IMR-90 (cell line): ENCODE measurements around the gene DYNC2H1. TPM values are rescaled to one million over a fixed set of nuclear protein-coding genes. Genes with fewer than 3 reads are reported as not detected.

Experiments
- ATAC-seq: fragments of 200-7000 bp; cut with Tn5 transposase; 2 replicates; pipeline ENCODE4 v1.9.1; 2020; ENCODE audit warnings: low read depth, mild to moderate bottlenecking, moderate library complexity
- BruUV-seq: library from RNA; stranded (reverse); fragments of 400-500 nt; replicated peaks from 2 replicates; lab custom pipeline; 2021; lab: Mats Ljungman, UMichigan
- CTCF ChIA-PET: fragments of 300-600 bp; formaldehyde crosslinking; extraction: SDS; loops from one replicate; lab custom pipeline; 2021; ENCODE audit warnings: antibody characterized with exemption; lab: Yijun Ruan, JAX
- POLR2A ChIA-PET: fragments of 300-600 bp; sonication (Branson Sonifier 250); formaldehyde crosslinking; loops from one replicate; lab custom pipeline; 2022; ENCODE audit warnings: antibody characterized with exemption; ENCODE audit not compliant: unreplicated experiment; lab: Charles Lee
- DNase-seq: peaks from one replicate; pipeline ENCODE4 v3.0.0; 2013
- H2AFZ ChIP-seq: replicated peaks from 2 replicates; pipeline ENCODE3; 2013; ENCODE audit warnings: low read length, mild to moderate bottlenecking; ENCODE audit not compliant: poor library complexity
- H2AK5ac ChIP-seq: 2 replicates; pipeline ENCODE4 v1.6.1; 2013; ENCODE audit warnings: low read depth, low read length, inconsistent platforms
- H2AK9ac ChIP-seq: replicated peaks from 2 replicates; pipeline ENCODE3; 2013; ENCODE audit warnings: mild to moderate bottlenecking, low read depth, low read length, moderate library complexity; ENCODE audit not compliant: poor library complexity
- H2BK120ac ChIP-seq: 2 replicates; pipeline ENCODE4 v1.6.1; 2013; ENCODE audit warnings: low read depth, low read length, inconsistent platforms
- H2BK15ac ChIP-seq: 3 replicates; pipeline ENCODE4 v1.6.1; 2013; ENCODE audit warnings: low read depth, low read length, inconsistent platforms
- H2BK20ac ChIP-seq: 2 replicates; pipeline ENCODE4 v1.6.1; 2013; ENCODE audit warnings: low read depth, mild to moderate bottlenecking, inconsistent platforms, low read length, moderate library complexity
- H2BK5ac ChIP-seq: 2 replicates; pipeline ENCODE4 v1.6.1; 2013; ENCODE audit warnings: mild to moderate bottlenecking, low read depth, low read length, inconsistent platforms; ENCODE audit not compliant: poor library complexity, severe bottlenecking
- H3K14ac ChIP-seq: replicated peaks from 2 replicates; pipeline ENCODE4 v1.6.1; 2013; ENCODE audit warnings: low read depth, low read length, inconsistent platforms
- H3K18ac ChIP-seq: 2 replicates; pipeline ENCODE4 v1.6.1; 2013; ENCODE audit warnings: low read depth, low read length, control low read depth
- H3K23ac ChIP-seq: 2 replicates; pipeline ENCODE4 v1.6.1; 2013; ENCODE audit warnings: low read depth, low read length, inconsistent platforms
- H3K27ac ChIP-seq: 2 replicates; pipeline ENCODE4 v1.5.1; 2013; ENCODE audit warnings: mild to moderate bottlenecking, control low read depth, low read length; ENCODE audit not compliant: insufficient read depth
- H3K27me3 ChIP-seq: 2 replicates; pipeline ENCODE4 v1.6.1; 2013; ENCODE audit warnings: low read length; ENCODE audit not compliant: control insufficient read depth, insufficient read depth
- H3K36me3 ChIP-seq: 2 replicates; pipeline ENCODE4 v1.6.1; 2013; ENCODE audit warnings: low read length, mixed read lengths; ENCODE audit not compliant: control insufficient read depth, insufficient read depth
- H3K4ac ChIP-seq: 2 replicates; pipeline ENCODE4 v1.6.1; 2013; ENCODE audit warnings: low read depth, low read length, inconsistent platforms
- H3K4me1 ChIP-seq: 2 replicates; pipeline ENCODE4 v1.6.1; 2013; ENCODE audit warnings: low read length, mixed read lengths; ENCODE audit not compliant: control insufficient read depth, insufficient read depth
- H3K4me2 ChIP-seq: 2 replicates; pipeline ENCODE4 v1.6.1; 2013; ENCODE audit warnings: low read depth, mild to moderate bottlenecking, control low read depth, low read length, moderate library complexity
- H3K4me3 ChIP-seq: 2 replicates; pipeline ENCODE4 v1.5.1; 2013; ENCODE audit warnings: low read depth, mild to moderate bottlenecking, control low read depth, low read length, moderate library complexity; ENCODE audit not compliant: insufficient read depth
- H3K56ac ChIP-seq: 2 replicates; pipeline ENCODE4 v1.6.1; 2013; ENCODE audit warnings: low read length, inconsistent platforms; ENCODE audit not compliant: insufficient read depth; ENCODE audit errors: extremely low read depth
- H3K79me1 ChIP-seq, 2 experiments: 2 replicates each; pipeline ENCODE4 v1.6.1; 2013; ENCODE audit warnings: low read length in 2 of 2, inconsistent platforms in 1 of 2, low read depth in 1 of 2
- H3K9ac ChIP-seq: 2 replicates; pipeline ENCODE4 v1.6.1; 2013; ENCODE audit warnings: low read depth, low read length, control low read depth
- H3K9me1 ChIP-seq: 2 replicates; pipeline ENCODE4 v1.6.1; 2013; ENCODE audit warnings: low read length, inconsistent platforms; ENCODE audit not compliant: insufficient read depth
- H3K9me3 ChIP-seq: 2 replicates; pipeline ENCODE4 v1.6.1; 2013; ENCODE audit warnings: low read length; ENCODE audit not compliant: control insufficient read depth, insufficient read depth
- H4K20me1 ChIP-seq: 2 replicates; pipeline ENCODE4 v1.6.1; 2013; ENCODE audit warnings: low read length, inconsistent platforms; ENCODE audit not compliant: insufficient read depth
- H4K5ac ChIP-seq: 2 replicates; pipeline ENCODE4 v1.6.1; 2013; ENCODE audit warnings: mild to moderate bottlenecking, low read depth, low read length, control low read depth
- H4K8ac ChIP-seq, 2 experiments: 2 replicates each; pipeline ENCODE4 v1.6.1; 2013; ENCODE audit warnings: low read depth in 2 of 2, low read length in 2 of 2, control low read depth in 1 of 2, inconsistent platforms in 1 of 2
- H4K91ac ChIP-seq: 2 replicates; pipeline ENCODE4 v1.6.1; 2013; ENCODE audit warnings: low read depth, low read length, inconsistent platforms; ENCODE audit not compliant: insufficient read depth
- CEBPB ChIP-seq: IDR thresholded peaks from 2 replicates; pipeline ENCODE4 v1.6.1; 2012; ENCODE audit warnings: low read depth, low read length, improper control_type of control experiment
- MXI1 ChIP-seq: IDR thresholded peaks from 2 replicates; pipeline ENCODE4 v1.6.1; 2012; ENCODE audit warnings: low read depth, mild to moderate bottlenecking, low read length, moderate library complexity, borderline replicate concordance
- POLR2A ChIP-seq: IDR thresholded peaks from 2 replicates; pipeline ENCODE4 v1.6.1; 2012; ENCODE audit warnings: mild to moderate bottlenecking, low read depth, low read length
- SMC3 ChIP-seq: fragments of 150-350 bp; IDR thresholded peaks from 2 replicates; pipeline ENCODE4 v1.6.1; 2016; ENCODE audit warnings: low read depth, mild to moderate bottlenecking, antibody characterized with exemption, low read length, moderate library complexity
- WGBS, 2 experiments: methylation state at CpG; one replicate each; pipeline versions ENCODE4 v1.1.5 to v1.1.7; 2013; ENCODE audit warnings: missing lambda C conversion rate in 2 of 2; ENCODE audit not compliant: insufficient read length in 1 of 2; ENCODE audit errors: extremely low coverage in 2 of 2; 5-methylcytosine and 5-hydroxymethylcytosine counted together
- dilution Hi-C: fragments of 300-500 bp; cut with HindIII; formaldehyde crosslinking; loops from one replicate; pipeline ENCODE4 v1.14.3; 2018; ENCODE audit warnings: low sequenced_read_pairs; ENCODE audit not compliant: unreplicated experiment
- in situ Hi-C: fragments of 300-500 bp; cut with MboI; formaldehyde crosslinking; loops from 3 replicates; pipeline ENCODE4 v1.14.3; 2019; ENCODE audit warnings: low sequenced_read_pairs, inconsistent platforms, mixed read lengths
- intact Hi-C: fragments of 100-400 bp; cut with micrococcal nuclease; formaldehyde crosslinking; loops from 2 replicates; pipeline ENCODE4 v1.10.0; 2022
- polyA plus RNA-seq, 3 experiments: library from polyadenylated mRNA; depleted of rRNA; stranded (reverse); fragments of >200 nt; gene quantifications; 2 replicates each; pipeline ENCODE4 v1.2.3, GENCODE V29; 2012; ENCODE audit warnings: low replicate concordance in 1 of 3
- total RNA-seq: library from RNA; depleted of rRNA; stranded (reverse); fragments of >200 nt; gene quantifications from 2 replicates; pipeline ENCODE4 v1.2.3, GENCODE V29; 2012

The DYNC2H1 gene
- total and polyA plus RNA-seq, 2 of the 4 experiments (the other 2 are of a cell fraction), result 5.7 to 21.0 TPM

DNA sequence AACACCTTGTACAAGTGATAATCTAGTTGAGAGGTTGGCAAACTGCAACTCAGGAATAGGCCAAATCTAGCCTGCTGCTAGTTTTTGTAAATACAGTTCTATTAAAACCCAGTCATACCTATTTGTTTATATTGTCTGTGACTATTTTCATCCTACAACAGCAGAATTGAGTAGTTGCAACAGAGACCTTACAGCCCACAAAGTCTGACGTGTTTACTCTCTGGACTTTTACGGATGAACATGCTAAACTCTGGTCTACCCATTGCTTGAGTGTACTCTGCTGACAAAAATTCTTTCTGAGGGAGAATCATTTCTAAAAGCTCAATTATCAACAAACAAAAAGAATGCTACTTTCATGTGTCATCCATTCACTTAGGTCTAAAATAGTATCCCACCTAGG lies 287.0 kb downstream of the DYNC2H1 start:
- Histone ChIP-seq H2AK9ac (no peak overlapping the region), H3K4me3 (no peak overlapping the region), H2BK15ac (no peak overlapping the region), H3K79me1 (no peaks in the 10 kb centered on the region), H3K14ac (no peak overlapping the region), H3K4ac (peak overlapping the region; percentile 32; the same call in 1 of the 2 replicates), H2BK5ac (peak overlapping the region; percentile 95), H4K20me1 (no peaks in the 10 kb centered on the region), H3K9me1 (no peaks in the 10 kb centered on the region), H3K27ac (no peak overlapping the region), H4K8ac (0 out of 4 replicates have a peak overlapping the region, but pooled peaks of 1 of the 2 experiments have one; percentile 9), H2AK5ac (no peak overlapping the region), H3K9ac (no peak overlapping the region), H2BK120ac (peak overlapping the region; percentile 77), H3K18ac (no peak overlapping the region; the same call in 1 of the 2 replicates), H2BK20ac (peak overlapping the region; percentile 82; the same call in 1 of the 2 replicates), H4K91ac (no peak overlapping the region), H3K27me3 (no peaks in the 10 kb centered on the region), H3K36me3 (no peaks in the 10 kb centered on the region), H3K56ac (0 out of 2 replicates have a peak overlapping the region, but pooled peaks have one; percentile 28), H3K4me2 (peak overlapping the region; percentile 29; the same call in 1 of the 2 replicates), H3K4me1 (peaks cover 4% of the 10 kb centered on the region; the same call in 1 of the 2 replicates), H2AFZ (no peak overlapping the region), H3K9me3 (no peaks in the 10 kb centered on the region), H4K5ac (no peak overlapping the region; the same call in 1 of the 2 replicates), H3K23ac (no peak overlapping the region; the same call in 1 of the 2 replicates)
- WGBS, 2 experiments, result no CpG with 5 or more reads among the region's 2 CpGs
- TF ChIP-seq POLR2A, result no peak
- TF ChIP-seq CEBPB, result peak; percentile 88
- no peak for TF ChIP-seq SMC3
- no peak for TF ChIP-seq MXI1
- in situ Hi-C loops, result no loop called here
- intact Hi-C loops, result no loop called here
- CTCF ChIA-PET, result interaction anchor here (0.6 to 1.1 kb wide), 3 partner anchors 14 to 287 kb away, joined by 3 read pairs; partner anchors contain the start of gene DYNC2H1
- ATAC-seq, result peak; percentile 69
- dilution Hi-C loops, result no loop called here
- DNase-seq, result peak; percentile 80
- no TSS peak for BruUV-seq
- POLR2A ChIA-PET, result no interaction called here
